HG02981 (cell line): Measurements from ENCODE around the gene CKB.

ENCODE experiments used
- ATAC-seq: cut with Tn5 transposase; IDR thresholded peaks from one replicate; pipeline ENCODE4 v1.9.1; 2021; ENCODE audit warnings: mild to moderate bottlenecking, moderate library complexity; ENCODE audit not compliant: unreplicated experiment

Gene CKB

GRCh38 chr14:103550451-103551337, 28.1 kb upstream of the CKB start:
- ATAC-seq, result no peak

- ATAC-seq, result no peak
Observed at GRCh38 chr14:103549361-103550311, 27.0 kb upstream of the CKB start.

- ATAC-seq, result no peak
Observed at GRCh38 chr14:103548463-103549351, 26.1 kb upstream of the CKB start.

- ATAC-seq, result no peak
Observed at GRCh38 chr14:103547941-103548462, 25.4 kb upstream of the CKB start.

GRCh38 chr14:103547455-103547940, 24.9 kb upstream of the CKB start:
- ATAC-seq, result no peak

- peak; percentile 58 for ATAC-seq
Observed at GRCh38 chr14:103546652-103547454, 24.2 kb upstream of the CKB start.

- no peak for ATAC-seq
Observed at GRCh38 chr14:103545915-103546651, 23.5 kb upstream of the CKB start.

GRCh38 chr14:103545219-103545914, 22.7 kb upstream of the CKB start:
- ATAC-seq, result no peak

GRCh38 chr14:103544388-103545218, 22.0 kb upstream of the CKB start:
- ATAC-seq, result no peak

- ATAC-seq, result no peak
Observed at GRCh38 chr14:103543721-103544387, 21.2 kb upstream of the CKB start.

- no peak for ATAC-seq
Observed at GRCh38 chr14:103543140-103543539, 20.5 kb upstream of the CKB start.

GRCh38 chr14:103542605-103543088, 20.0 kb upstream of the CKB start:
- ATAC-seq, result no peak

- ATAC-seq, result no peak
Observed at GRCh38 chr14:103541709-103542604, 19.3 kb upstream of the CKB start.

- no peak for ATAC-seq
Observed at GRCh38 chr14:103540821-103541708, 18.4 kb upstream of the CKB start.
